Thyroid gland (tissue), 4 donors: ENCODE results near the gene IGF2R.

Experiments used
- CTCF ChIP-seq, 6 experiments: fragments of 200-600 bp in 3 of 6; fragments of 450-650 bp in 3 of 6; sonication (generic) in 3 of 6; IDR thresholded peaks; one replicate each; pipeline ENCODE4 v1.5.1; 2016 to 2019; ENCODE audit warnings: antibody characterized with exemption in 6 of 6, mild to moderate bottlenecking in 2 of 6, inconsistent platforms in 1 of 6, moderate library complexity in 1 of 6
- POLR2A ChIP-seq, 2 donors: fragments of 450-650 bp; IDR thresholded peaks; one replicate each; pipeline ENCODE4 v1.6.1; 2017; ENCODE audit warnings: antibody characterized with exemption in 2 of 2, mild to moderate bottlenecking in 2 of 2, moderate library complexity in 1 of 2

- TF ChIP-seq CTCF (IDR thresholded peaks at IDR 0.05): no peak
- no peak for TF ChIP-seq POLR2A (IDR thresholded peaks at IDR 0.05)
Measured at GRCh38 chr6:159935065-159935464, 33.8 kb upstream of the IGF2R start.
